D721Med (cell line): Measurements from ENCODE around the gene ATM.

Experiments used
- DNase-seq: peaks from one replicate; pipeline ENCODE4 v3.0.0; 2011; ENCODE audit warnings: low spot score; ENCODE audit not compliant: insufficient read length
- FAIRE-seq: peaks from 2 replicates; lab custom pipeline; 2011; peaks lifted over from hg19 to GRCh38; lab: Jason Lieb, UNC
- TF ChIP-seq, protein P1 (sequence below): IDR thresholded peaks from 2 replicates; pipeline ENCODE4 v1.5.1; 2012; ENCODE audit warnings: mild to moderate bottlenecking, control low read depth; ENCODE audit not compliant: insufficient read depth; ENCODE audit errors: missing control alignments

The ATM gene

DNA sequence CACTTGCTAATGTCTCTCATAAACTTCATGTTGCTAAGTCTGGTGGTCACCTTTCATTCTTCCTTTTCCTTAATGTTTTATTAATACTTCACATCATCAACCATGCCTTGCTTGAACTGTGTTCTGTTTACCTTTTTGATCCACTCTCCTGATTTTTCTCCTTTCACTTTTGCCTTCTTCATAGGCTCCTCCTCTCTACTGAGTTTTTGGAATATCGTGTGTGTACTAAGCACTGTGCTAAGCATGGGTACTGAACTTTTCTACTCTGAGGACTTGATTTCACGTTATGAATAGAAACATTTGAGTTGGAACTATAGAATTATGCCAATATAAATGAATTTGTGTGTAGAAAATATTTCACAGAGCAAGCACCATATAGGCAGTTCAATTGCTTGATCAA lies 90.6 kb downstream of the ATM start:
- FAIRE-seq: no peak
- DNase-seq: no peak
- TF ChIP-seq, protein P1, sequence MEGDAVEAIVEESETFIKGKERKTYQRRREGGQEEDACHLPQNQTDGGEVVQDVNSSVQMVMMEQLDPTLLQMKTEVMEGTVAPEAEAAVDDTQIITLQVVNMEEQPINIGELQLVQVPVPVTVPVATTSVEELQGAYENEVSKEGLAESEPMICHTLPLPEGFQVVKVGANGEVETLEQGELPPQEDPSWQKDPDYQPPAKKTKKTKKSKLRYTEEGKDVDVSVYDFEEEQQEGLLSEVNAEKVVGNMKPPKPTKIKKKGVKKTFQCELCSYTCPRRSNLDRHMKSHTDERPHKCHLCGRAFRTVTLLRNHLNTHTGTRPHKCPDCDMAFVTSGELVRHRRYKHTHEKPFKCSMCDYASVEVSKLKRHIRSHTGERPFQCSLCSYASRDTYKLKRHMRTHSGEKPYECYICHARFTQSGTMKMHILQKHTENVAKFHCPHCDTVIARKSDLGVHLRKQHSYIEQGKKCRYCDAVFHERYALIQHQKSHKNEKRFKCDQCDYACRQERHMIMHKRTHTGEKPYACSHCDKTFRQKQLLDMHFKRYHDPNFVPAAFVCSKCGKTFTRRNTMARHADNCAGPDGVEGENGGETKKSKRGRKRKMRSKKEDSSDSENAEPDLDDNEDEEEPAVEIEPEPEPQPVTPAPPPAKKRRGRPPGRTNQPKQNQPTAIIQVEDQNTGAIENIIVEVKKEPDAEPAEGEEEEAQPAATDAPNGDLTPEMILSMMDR: no peak

DNA sequence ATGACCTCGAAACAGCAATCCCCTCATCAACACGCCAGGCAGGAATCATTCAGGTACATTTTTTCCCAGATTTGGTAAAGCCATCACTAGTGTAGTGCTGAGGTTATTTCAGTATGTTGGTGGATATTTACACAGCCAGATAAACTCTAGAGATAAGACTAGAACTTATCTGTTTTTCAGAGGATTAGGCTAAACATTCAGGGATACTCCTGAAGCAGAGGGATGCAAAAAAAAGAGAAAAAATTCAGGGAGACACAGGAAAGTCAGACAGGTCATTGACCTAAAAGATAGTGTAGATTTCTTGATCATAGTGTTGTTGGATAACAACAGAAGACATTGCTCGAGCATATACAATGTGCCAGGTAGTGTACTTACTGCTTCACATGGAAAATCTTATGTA lies 93.2 kb downstream of the ATM start:
- TF ChIP-seq, protein P1: no peak
- DNase-seq (no peak), FAIRE-seq (no peak)

DNA sequence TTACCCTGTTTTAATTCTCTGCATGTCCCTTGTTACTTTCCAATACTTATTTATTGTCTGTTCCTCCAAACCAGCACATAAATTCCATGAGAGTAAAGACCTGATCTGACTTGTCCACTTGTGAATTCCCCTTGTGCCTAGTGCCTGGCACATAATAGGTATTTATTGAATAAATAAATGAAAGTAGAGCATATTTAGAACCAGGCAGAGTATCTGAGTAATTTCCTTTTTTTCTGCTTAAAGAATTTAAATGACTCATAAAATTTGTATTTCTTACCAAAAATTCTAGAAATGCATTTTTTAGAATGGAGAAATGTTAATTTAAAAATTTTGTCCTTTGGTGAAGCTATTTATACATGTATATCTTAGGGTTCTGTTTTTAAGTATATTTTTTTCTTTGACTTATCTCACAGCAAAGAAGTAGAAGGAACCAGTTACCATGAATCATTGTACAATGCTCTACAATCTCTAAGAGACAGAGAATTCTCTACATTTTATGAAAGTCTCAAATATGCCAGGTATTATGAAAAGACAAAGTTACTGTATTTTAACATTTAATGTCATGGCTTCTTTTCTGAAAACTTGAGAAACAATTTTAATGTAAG lies 96.8 kb downstream of the ATM start:
- TF ChIP-seq, protein P1: no peak
- FAIRE-seq (no peak), DNase-seq (no peak)

DNA sequence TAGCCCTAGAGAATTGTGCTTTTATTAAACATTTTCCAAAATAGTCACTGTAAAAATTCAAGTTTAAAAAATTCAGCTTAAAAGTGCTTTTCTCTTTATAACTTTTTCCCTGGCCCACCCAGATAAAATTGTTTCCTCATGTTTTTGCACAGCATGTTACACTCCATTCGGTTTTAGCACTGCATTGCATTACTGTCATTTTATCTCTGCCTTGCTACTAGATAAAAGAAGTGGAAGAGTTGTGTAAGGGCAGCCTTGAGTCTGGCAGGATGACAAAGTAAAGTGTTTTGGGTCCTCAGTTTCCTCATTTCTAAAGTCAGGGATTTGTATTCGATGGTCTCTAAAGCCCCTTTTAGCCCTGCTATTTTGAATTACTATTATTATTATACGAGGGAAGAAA lies 99.8 kb downstream of the ATM start:
- TF ChIP-seq, protein P1: no peak
- FAIRE-seq (no peak), DNase-seq (no peak)

DNA sequence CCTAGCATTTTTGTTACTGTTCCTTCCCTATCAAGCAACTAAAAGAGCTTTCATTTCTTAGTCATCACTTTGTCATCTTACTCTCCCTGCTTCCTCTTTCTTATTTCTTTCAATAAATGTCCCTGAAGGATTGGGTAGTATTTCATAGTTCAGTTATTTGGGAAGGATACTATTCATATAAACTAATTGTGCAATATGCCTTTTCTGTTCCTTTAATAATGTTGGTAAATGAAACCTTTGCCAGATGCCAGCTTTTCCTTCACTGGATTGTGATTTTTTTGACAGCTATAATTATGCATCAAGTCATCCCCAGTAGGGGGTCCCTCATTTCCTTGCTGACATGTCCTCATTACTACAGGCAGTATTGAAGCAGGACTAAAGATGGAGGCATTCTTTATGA lies 101.7 kb downstream of the ATM start:
- DNase-seq (no peak), FAIRE-seq (peak; percentile 51)
- TF ChIP-seq, protein P1: no peak

DNA sequence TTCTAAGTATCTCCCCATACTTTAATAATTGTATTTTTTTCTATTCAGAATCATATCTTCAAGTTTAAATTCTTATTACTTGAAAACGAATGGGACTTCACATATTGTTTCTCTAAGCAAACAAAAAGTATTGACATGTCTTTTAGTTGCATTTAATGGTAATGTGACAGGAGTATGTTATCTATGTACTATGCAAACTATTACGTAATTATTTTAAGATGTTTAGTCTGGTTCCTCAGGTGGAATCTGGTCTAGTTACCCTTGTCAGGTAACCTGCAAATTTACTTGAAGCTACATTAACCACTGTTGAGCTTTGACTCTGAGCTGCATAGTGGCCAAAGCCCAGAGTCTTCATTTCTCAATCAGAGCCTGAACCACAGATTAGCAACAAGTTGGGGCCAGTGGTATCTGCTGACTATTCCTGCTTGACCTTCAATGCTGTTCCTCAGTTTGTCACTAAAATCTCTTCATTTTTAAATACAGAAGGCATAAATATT lies 110.6 kb downstream of the ATM start:
- TF ChIP-seq, protein P1: no peak
- no peak for FAIRE-seq
- DNase-seq: no peak

DNA sequence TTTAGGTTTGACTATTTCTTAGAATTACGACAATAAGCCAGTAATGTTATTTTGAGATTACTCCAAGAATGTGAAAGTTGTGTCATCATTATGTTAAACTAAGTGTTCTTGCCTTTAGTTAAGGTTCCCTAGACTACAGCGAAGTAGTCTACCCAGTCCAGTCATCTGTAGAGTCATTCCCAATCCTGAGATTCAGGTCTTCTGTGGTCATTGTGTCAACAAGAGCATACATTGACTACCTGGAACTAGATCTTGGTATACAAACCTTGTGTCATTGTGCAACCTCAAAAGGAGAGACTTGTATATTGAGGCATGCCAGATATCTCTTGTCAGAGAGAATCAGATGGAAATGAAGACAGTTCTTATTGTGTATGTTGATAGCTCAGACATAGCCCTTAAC lies 115.9 kb downstream of the ATM start:
- DNase-seq (no peak), FAIRE-seq (no peak)
- TF ChIP-seq, protein P1: no peak
